GM19035 (cell line): ENCODE results near the gene XBP1.
"Not testable (repeated sequence)": the region's sequence is repeated elsewhere in the genome, so short reads cannot be mapped to it uniquely, and the experiment has no call there.

Source experiments
- ATAC-seq: cut with Tn5 transposase; IDR thresholded peaks from one replicate; pipeline ENCODE4 v1.9.1; 2021; ENCODE audit not compliant: unreplicated experiment

XBP1 gene

DNA sequence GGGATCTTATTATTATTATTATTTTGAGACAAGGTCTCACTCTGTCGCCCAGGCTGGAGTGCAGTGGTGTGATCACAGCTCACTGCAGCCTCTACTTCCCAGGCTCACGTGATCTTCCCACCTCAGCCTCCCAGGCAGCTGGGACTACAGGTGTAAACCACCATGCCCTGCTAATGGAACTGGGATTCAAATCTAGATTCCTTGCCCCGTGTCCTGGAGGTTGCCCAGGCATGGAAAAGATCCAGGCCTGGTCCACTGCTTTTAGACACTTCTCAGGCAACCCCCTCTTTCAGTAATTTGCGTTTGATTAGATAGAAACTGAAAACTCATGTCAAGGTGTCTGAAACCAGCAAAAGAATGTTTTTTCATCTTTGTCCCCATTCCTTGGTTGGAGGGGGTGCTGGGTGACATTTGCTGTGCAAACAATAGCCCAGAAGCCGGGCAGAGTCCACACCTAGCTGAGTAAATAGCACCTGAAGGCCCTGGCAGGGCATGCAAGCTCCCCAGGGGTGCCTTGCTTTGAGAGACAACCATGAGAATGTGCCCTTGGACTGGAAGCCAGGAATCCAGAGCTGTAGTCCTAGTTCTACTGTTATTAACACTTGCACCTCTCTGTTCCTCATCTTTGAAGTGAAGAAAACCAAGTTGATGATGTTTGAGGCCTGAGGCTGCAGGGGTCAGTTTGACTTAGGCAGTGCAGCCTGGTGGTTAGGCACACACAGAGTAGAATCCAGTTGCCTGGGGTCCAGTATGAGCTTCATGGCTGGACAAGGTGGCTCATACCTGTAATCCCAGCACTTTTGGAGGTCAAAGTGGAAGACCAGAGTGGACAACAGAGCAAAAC is 19.1 kb upstream of the XBP1 start:
- ATAC-seq: peak; percentile 51

DNA sequence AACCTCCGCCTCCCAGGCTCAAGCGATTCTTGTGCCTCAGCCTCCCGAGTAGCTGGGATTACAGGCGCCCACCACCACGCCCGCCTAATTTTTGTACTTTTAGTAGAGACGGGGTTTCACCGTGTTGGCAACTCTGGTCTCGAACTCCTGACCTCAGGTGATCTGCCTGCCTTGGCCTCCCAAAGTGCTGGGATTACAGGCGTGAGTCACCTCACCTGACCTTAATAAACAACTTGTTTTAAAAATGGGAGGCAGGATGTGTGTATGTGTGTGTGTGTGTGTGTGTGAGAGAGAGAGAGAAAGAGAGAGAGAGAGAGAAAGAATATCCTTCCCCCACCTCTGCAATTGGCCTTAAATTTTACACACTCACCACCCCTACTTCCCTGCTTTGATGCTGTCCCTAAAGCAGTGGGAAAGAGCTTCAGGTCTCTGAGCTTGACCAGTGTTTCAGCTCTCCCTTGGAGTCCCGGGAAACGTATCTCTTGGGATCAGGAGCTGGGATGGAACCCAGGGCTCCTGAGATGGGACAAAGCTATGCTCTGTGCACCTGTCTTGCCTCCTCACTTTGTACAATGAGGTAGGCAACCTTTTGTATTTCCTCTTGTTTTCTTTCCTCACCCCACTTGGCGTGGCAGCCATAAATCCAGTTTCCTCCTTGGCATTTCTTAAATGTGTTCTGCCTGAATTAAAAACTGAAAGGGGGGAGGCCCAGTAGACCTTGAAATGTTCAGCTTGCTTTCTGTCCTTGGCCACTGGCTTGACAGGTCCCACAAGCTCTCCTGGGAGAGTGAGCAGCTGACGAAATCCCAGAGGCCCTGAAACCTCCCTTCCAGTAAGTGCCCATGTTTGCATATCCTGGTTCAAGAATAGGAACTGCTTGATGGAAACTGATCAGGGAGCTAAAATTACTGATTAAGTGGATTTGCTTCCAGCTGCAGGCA is 17.8 kb upstream of the XBP1 start:
- ATAC-seq: no peak

DNA sequence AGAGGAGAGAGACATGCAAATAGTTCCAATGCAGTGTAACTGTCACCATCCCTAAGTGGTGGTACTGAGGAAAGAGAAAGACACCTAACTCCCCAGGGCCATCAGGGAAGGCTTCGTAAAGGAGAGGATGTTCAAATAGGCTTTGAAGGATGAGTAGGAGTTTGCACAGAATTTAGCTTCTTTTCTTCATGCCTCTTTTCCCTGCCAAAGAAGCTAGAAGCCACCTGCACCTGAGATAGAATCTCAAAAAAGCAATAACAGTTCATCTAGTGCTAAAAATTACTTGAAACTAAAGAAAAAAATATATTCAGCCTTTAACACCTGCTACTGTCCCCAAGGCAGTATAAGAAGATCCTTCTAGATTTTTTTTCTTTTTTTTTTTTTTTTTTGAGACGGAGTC is 16.7 kb upstream of the XBP1 start:
- ATAC-seq: no peak

DNA sequence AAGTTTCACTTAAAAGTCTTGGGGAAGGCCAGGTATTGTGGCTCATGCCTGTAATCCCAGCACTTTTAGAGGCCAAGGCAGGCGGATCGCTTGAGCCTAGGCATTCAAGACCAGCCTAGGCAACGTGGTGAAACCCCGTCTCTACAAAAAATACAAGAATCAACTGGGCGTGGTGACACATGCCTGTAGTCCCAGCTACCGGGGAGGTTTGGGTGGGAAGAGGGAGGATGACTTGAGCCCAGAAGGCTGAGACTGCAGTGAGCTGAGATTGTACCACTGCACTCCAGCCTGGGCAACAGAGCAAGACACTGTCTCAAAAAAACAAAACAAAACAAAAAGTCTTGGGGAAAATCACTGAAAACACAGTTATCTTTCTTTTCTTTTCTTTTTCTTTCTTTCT is 15.4 kb upstream of the XBP1 start:
- ATAC-seq: no peak

DNA sequence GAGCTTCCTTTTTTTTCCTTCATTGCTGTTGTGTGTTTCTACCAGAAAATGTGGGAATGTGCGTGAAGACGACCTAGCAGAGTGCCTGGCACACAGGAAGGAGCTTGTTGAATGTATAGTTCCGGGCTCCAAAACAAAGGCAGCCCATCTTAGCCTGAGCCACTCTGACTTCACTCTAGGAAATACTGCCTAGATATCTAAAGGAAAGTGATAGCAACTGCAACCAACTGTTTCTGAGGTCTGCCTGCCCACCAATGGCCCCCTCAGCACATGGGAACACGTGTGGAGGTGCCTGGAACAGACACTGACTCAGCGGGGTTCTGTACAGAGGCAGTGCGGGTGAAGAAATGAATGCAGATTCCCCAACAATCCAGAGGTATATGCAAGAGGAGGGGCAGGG is 14.7 kb upstream of the XBP1 start:
- no peak for ATAC-seq

DNA sequence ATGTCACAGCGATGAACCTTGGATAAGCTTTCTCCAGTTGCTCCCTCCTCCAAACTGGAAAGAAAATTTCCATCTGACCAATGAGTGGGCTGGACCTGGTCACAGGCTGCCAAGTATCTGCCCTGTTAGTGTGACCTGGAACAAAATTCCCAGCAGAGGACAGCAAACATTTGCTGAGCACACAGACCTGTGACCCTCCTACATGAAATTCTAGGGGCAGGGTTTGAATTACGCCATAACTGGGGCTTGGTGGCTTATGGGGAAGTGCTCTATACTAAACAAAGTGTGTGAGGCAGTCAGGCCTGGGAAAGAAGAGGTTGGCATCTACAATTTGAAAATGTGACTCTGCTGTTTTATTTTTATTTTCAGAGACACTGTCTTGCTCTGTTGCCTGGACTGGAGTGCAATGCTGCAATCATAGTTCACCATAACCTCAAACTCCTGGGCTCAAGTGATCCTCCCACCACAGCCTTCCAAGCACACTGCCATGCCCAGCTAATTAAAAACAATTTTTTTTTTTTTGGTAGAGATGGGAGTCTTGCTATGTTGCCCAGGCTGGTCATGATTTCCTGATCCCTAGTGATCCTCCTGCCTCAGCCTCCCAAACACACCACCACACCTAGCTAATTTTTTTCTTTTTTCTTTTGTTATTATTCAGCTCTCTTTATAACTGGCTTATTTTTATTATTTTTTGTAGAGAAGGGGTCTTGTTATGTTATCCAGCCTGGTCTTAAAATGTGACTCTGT is 13.6 kb upstream of the XBP1 start:
- no peak for ATAC-seq

DNA sequence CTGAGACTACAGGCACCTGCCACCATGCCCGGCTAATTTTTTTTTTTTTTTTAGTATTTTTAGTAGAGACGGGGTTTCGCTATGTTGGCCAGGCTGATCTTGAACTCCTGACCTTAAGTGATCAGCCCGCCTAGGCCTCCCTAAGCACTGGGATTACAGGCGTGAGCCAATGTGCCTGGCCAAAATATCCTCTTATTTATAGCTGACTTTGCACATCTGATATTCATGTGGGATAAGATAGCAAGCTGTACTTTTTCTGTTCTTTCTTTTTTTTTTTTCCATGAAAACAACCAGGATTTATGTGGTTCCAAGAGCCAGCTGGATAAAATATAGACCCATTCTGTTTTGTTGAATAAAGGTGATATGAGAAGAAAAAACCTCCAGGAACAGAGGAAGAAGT is 12.1 kb upstream of the XBP1 start:
- no peak for ATAC-seq

DNA sequence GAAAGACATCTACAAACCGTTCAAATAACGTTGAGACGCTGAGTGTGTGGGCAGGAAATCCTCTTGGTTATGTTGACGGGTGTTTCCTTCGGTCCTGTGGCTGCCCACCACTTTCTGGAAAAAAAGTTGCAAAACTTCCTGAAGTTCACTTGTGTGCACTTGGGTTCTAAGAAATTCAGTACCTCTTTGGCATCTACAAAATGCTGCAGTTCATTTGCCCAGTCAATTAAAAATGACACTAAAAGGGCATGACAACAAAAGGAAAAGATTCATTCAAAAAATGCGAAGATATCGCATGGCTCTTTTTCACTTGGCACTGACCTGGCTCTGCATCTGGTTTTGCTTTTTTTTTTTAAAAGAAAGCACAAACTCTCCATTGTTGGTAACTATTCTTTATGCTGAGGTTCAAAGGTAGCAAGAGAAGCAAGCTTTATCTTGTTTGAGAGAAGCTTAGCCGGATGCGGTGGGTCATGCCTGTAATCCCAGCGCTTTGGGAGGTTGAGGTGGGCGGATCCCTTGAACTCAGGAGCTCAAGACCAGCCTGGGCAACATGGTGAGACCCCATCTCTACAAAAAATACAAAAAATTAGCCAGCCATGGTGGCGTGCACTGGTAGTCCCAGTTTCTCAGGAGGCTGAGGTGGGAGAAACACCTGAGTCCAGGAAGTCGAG is 10.6 kb upstream of the XBP1 start:
- ATAC-seq: no peak

DNA sequence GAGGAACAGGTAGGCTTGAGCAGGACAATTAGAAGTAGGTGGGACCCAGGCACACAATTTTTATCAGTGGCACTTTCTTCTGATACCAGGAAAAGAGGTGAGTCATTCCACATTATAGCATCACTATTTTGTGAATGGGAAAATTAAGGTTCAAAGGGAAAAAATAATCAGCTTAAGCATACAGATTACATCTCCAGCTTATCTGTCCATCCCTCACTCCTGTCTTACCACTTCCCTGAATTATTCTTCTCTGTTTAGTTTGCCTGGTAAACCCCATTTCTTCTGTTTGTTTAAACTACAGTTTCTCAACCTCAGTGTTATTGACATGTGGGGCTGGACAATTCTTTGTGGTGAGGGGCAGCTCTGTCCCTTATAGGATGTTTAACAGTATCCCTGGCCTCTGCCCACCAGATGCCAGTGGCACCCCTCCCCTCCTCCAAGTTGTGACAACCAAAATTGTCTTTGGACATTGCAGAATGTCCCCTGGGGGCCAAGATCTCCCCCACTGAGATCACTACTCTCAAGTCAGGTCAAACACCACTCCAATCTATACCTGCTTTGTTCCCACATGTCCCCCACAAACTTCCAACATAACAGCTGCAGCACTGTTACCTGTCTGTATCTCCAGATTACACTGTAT is 8.5 kb upstream of the XBP1 start:
- no peak for ATAC-seq

DNA sequence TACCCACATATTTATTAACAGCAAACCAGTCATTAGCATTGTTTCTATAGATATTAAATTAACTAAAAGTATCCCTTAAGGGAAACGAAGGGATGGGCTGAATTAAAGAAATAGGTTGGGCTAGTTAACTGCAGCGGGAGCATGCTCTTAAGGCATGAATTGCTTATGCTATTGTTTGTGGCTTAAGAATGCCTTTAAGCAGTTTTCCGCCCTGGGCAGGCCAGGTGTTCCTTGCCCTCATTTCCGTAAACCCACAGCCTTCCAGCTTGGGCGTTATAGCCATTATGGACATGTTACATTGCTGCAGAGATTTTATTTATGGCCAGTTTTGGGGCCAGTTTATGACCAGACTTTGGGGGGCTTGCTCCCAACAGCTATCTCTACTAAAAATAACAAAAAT is 5.1 kb upstream of the XBP1 start:
- not testable (repeated sequence) for ATAC-seq

DNA sequence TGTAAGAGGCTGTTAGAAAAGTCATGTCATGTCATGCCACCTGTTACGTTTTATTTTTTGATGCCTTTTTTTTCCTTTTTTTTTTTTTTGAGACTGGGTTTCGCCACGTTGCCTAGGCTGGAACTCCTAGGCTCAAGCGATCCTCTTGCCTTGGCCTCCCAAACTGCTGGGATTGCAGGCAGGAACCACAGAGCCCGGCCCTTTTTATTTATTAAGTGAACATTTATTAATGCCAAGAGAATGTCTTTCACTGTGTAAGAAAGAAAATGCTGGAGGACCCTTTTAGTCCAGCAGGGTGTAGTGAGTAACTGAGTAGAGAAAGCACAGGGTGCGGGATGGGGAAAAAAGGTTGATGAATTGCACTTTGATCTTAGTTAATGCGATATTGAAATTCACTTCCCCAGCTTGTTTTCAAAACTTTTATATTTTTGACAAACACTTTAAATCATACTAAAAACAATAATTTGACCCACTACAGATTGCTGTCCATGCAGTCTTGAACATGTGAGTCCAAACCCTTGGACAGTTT is 2.3 kb upstream of the XBP1 start:
- no peak for ATAC-seq

DNA sequence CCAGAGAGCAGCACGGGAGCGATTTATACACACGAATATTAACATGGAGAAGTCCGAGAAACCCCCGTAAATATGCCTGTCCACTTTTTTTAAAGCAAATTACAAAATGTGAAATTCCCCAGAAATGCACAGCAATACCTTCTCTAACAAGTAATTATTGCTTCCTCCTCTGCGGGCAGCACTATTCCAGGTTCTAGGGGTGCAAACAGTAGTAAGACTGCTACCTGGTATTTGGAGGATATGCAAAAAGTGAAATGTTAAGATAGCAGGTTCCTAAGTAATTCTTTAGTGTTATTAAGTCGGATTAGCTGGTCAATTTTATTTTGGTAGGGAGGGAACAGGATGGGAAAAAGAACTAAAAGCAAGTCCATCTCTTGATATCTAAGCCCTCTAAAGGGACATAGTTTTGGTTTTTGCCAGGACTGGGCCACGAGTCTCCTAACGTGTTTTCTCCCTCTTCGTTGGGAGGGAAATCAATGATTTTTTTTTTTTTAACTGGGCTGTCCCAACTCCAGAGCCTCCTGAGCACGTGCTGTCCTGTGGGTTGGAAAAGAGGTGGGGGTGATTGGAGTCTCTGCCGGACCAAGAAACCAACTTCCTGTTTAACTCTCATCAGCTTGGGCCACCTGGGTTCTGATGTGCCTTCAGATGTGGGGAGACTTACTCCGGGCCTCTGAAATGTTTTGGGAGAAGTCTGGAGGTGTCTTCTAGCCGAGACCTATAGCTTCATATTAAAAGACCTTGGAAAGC is 1.7 kb upstream of the XBP1 start:
- ATAC-seq: no peak

DNA sequence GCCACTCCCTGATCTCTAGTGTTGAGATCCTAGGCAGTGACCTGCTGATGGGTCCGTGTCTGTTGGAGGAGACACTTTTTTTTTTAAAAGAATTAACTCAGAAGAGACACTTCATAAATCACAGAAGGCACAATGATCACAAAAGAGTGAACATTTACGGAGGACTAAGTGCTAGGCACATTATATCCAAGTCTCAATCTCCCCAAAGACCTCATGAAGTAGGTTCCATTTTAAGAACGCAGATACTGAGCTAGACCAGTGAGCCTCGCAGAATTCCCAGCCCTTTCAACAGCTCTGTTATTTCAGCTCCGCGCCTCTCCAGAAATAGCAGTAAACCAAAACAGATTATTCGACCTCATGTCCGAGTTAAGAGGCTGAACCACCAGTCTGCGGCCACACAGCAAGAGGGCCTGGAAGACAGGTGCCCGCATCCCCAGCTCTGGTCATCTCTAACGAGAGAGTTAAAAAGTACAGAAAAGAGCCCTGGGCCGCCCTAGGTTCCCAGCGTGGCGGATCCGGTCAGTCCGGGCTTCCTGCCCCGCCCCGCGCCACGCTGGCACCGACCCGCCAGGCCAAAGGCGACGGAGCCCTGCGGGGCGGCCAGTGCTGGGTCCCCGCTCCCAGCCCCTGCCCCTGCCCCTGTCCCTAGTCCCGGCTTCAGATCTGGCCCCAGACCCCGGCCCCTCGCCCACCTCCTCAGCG is 612 bp downstream of the XBP1 start:
- ATAC-seq: peak; percentile 24

DNA sequence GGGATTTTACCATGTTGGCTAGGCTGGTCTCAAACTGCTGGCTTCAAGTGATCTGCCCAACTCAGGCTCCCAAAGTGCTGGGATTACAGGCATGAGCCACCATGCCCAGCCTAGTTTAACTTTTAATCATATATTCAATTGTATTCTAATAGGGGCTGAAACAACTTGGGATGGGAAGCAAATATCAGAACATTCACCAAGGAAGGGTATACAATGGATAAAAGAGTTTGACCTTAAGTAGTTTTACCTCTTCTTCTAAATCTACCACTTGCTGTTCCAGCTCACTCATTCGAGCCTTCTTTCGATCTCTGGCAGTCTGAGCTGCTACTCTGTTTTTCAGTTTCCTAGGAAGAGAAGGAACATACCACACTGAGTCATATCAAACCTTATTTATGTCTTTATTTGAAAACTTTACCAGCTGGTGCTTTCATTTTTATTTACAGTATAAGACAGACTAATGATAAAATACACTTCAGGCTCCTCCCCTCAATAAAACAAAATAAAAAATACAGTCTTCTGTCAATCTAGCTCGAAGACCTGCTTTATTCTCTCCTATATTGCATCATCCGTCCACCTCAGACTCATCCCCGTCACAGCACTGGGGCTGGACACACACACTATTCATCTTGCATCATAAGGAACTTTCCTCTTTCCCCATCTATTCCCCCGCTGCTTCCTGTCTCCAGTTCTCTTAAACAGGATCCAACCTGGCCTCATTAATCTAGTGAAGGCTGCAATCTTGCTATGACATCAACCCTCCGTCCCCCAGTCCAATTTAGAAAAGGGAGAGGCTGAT is 1.4 kb downstream of the XBP1 start:
- no peak for ATAC-seq

DNA sequence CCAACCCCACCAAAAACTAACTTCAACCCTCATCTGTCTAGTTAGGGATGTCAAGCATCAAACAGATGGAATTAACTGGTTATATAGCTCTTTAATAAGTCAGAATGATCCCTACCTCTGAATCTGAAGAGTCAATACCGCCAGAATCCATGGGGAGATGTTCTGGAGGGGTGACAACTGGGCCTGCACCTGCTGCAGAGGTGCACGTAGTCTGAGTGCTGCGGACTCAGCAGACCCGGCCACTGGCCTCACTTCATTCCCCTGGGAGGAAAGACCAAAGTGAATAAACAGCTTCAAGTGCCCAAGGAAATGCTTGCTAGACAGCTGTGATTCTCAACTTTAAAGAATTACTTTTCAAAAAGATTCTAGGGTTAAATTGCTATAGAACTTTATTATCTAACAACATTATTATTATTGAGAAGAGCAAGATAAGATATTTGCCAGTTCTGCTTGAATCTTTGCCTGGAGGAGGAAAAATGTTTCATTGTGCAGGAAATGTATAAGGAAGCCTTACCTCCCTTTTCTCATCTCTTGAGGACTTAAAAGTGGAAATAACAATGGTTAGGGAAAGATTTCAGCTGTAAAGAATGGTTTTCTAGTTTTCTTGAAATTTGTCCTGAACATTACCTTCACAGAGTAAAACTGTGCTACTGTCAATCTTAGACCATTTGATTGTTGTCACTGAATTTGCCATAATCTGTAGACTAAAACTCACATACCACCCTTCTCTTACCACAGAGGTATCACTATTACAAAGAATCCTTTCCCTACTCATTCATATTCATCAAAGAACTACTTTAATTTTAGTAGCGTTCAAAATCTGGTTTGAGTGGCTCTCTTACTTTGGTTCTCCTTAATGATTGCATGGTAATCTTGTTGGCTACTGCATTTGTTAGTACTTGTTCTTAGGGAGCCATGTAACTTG is 4.2 kb downstream of the XBP1 start:
- no peak for ATAC-seq

DNA sequence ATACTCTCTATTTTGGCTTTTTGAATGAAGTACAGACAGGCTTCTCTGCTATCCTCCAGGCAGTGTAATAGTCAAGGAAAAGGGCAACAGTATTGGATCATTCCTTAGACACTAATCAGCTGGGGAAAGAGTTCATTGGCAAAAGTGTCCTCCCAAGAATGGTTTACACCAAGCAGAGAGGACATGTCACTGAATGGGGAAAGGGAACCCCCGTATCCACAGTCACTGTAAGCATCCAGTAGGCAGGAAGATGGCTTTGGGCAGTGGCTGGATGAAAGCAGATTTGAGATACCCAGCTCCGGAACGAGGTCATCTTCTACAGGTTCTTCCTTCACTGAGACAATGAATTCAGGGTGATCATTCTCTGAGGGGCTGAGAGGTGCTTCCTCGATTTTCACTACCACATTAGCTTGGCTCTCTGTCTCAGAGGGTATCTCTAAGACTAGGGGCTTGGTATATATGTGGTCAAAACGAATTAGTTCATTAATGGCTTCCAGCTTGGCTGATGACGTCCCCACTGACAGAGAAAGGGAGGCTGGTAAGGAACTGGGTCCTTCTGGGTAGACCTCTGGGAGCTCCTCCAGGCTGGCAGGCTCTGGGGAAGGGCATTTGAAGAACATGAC is 5.2 kb downstream of the XBP1 start:
- ATAC-seq: no peak
